Measurements from ENCODE around the gene CA12.
"Not testable (repeated sequence)": the region's sequence is repeated elsewhere in the genome, so short reads cannot be mapped to it uniquely, and the experiment has no call there.

Gene CA12

DNA sequence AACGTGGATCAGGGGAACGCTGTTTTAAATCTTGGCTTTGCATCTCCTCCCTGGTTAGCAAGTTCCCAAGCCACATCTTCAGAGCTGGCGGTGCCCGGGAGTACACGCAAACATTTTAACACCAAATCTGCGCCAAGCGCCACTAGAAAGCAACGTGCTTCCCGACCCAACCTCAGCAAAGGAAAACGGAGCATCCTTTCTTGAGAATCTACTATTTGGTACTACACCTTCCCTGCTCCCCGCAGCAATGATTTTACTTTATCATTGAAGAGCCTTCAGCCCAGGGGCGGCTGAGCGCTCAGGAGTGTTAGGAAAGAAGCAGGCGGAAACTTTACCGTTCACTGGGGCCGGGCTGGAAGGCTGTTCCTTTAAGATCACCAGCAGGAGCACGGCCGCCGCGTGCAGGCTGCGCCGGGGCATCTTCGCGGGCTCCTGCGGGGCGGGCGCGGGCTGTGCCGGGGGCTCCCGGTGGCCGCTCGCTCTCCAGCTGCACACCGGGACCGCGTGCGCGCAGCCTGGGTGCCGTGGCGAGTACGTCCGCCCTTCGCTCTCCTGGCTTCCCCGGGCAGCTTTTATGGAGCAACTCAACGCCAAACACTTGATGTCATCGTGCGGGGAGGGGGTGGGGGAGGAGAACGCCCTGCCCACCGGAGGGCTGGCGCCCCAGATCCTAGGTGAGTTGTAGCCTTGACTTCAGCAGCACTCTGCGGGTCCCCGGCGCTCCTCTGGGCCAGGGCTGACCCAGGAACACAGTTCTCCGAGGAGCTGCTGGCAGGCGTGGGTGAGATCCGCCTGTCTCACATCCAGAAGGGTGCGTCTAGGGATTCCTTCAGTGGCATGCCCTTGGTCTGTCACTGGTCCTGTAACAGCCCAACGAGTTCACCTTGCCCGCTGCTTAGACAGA is at the start of gene CA12:
TSS of gene CA12 (minus strand) at position 546 of the 904 bp plus-strand sequence. CDS start at position 420, 126 bp downstream.
- Mint-ChIP-seq H3K9me3 (no peaks in the 10 kb centered on the region), H3K27me3 (peaks cover 80% of the 10 kb centered on the region), H3K36me3 (ENCODE audit: low read depth) (no peaks in the 10 kb centered on the region), H3K27ac (no peak within 1 kb of the TSS), H3K4me1 (peaks cover 27% of the 10 kb centered on the region), H3K4me3 (peak within 1 kb of the TSS; percentile 59)
- DNase-seq (peak; percentile 25), ATAC-seq (peak; percentile 62)

- H3K4me3 Mint-ChIP-seq, result no peak overlapping the region
- H3K4me1 Mint-ChIP-seq, result no peaks in the 10 kb centered on the region
- ATAC-seq (no peak), DNase-seq (no peak)
- no peaks in the 10 kb centered on the region for H3K27me3 Mint-ChIP-seq
- no peak overlapping the region for H3K27ac Mint-ChIP-seq
- H3K36me3 Mint-ChIP-seq (ENCODE audit: low read depth), result no peaks in the 10 kb centered on the region
- no peaks in the 10 kb centered on the region for H3K9me3 Mint-ChIP-seq
These were observed 49.3 kb upstream of the CA12 start for GRCh38 chr15:63430766-63431451.

- Mint-ChIP-seq H3K36me3 (ENCODE audit: low read depth) (no peaks in the 10 kb centered on the region), H3K4me1 (no peaks in the 10 kb centered on the region), H3K4me3 (no peak overlapping the region), H3K27ac (no peak overlapping the region), H3K9me3 (no peaks in the 10 kb centered on the region), H3K27me3 (no peaks in the 10 kb centered on the region)
- no peak for DNase-seq
- ATAC-seq, result no peak
These were observed 44.9 kb upstream of the CA12 start for GRCh38 chr15:63426552-63426951.

- no peak overlapping the region for H3K4me3 Mint-ChIP-seq
- no peaks in the 10 kb centered on the region for H3K4me1 Mint-ChIP-seq
- H3K36me3 Mint-ChIP-seq (ENCODE audit: low read depth), result no peaks in the 10 kb centered on the region
- no peak for DNase-seq
- ATAC-seq, result no peak
- no peaks in the 10 kb centered on the region for H3K27me3 Mint-ChIP-seq
- H3K27ac Mint-ChIP-seq, result no peak overlapping the region
- no peaks in the 10 kb centered on the region for H3K9me3 Mint-ChIP-seq
These were observed 43.9 kb upstream of the CA12 start for GRCh38 chr15:63425426-63425985.

- H3K4me1 Mint-ChIP-seq, result no peaks in the 10 kb centered on the region
- no peak overlapping the region for H3K27ac Mint-ChIP-seq
- H3K4me3 Mint-ChIP-seq, result no peak overlapping the region
- no peak for DNase-seq
- ATAC-seq, result no peak
- no peaks in the 10 kb centered on the region for H3K9me3 Mint-ChIP-seq
- H3K27me3 Mint-ChIP-seq, result no peaks in the 10 kb centered on the region
- H3K36me3 Mint-ChIP-seq (ENCODE audit: low read depth), result no peaks in the 10 kb centered on the region
These were observed 41.4 kb upstream of the CA12 start for GRCh38 chr15:63422891-63423590.

GRCh38 chr15:63421433-63421832 is 39.8 kb upstream of the CA12 start:
- no peaks in the 10 kb centered on the region for H3K4me1 Mint-ChIP-seq
- DNase-seq (no peak), ATAC-seq (no peak)
- H3K4me3 Mint-ChIP-seq, result no peak overlapping the region
- H3K27me3 Mint-ChIP-seq, result no peaks in the 10 kb centered on the region
- H3K9me3 Mint-ChIP-seq, result no peaks in the 10 kb centered on the region
- no peak overlapping the region for H3K27ac Mint-ChIP-seq
- H3K36me3 Mint-ChIP-seq (ENCODE audit: low read depth), result no peaks in the 10 kb centered on the region

GRCh38 chr15:63420333-63420747 is 38.7 kb upstream of the CA12 start:
- H3K9me3 Mint-ChIP-seq, result no peaks in the 10 kb centered on the region
- no peak for DNase-seq
- H3K4me1 Mint-ChIP-seq, result no peaks in the 10 kb centered on the region
- no peak for ATAC-seq
- no peaks in the 10 kb centered on the region for H3K36me3 Mint-ChIP-seq (ENCODE audit: low read depth)
- no peak overlapping the region for H3K27ac Mint-ChIP-seq
- no peak overlapping the region for H3K4me3 Mint-ChIP-seq
- H3K27me3 Mint-ChIP-seq, result no peaks in the 10 kb centered on the region

- no peaks in the 10 kb centered on the region for H3K36me3 Mint-ChIP-seq (ENCODE audit: low read depth)
- DNase-seq, result no peak
- H3K27ac Mint-ChIP-seq, result no peak overlapping the region
- H3K4me3 Mint-ChIP-seq, result no peak overlapping the region
- ATAC-seq, result no peak
- no peaks in the 10 kb centered on the region for H3K27me3 Mint-ChIP-seq
- H3K9me3 Mint-ChIP-seq, result no peaks in the 10 kb centered on the region
- peaks cover 4% of the 10 kb centered on the region for H3K4me1 Mint-ChIP-seq
These were observed 37.2 kb upstream of the CA12 start for GRCh38 chr15:63418811-63419210.

GRCh38 chr15:63417721-63418120 is 36.1 kb upstream of the CA12 start:
- no peaks in the 10 kb centered on the region for H3K9me3 Mint-ChIP-seq
- DNase-seq (no peak), ATAC-seq (no peak)
- H3K4me1 Mint-ChIP-seq, result peaks cover 4% of the 10 kb centered on the region
- no peaks in the 10 kb centered on the region for H3K27me3 Mint-ChIP-seq
- no peak overlapping the region for H3K27ac Mint-ChIP-seq
- no peaks in the 10 kb centered on the region for H3K36me3 Mint-ChIP-seq (ENCODE audit: low read depth)
- H3K4me3 Mint-ChIP-seq, result no peak overlapping the region

GRCh38 chr15:63417274-63417673 is 35.6 kb upstream of the CA12 start:
- not testable (repeated sequence) for H3K4me1 Mint-ChIP-seq; H3K36me3 Mint-ChIP-seq (ENCODE audit: low read depth); H3K9me3 Mint-ChIP-seq; H3K27me3 Mint-ChIP-seq; H3K4me3 Mint-ChIP-seq; DNase-seq; H3K27ac Mint-ChIP-seq; ATAC-seq

GRCh38 chr15:63414474-63415120 is 33.0 kb upstream of the CA12 start:
- Mint-ChIP-seq H3K27me3 (no peaks in the 10 kb centered on the region), H3K36me3 (ENCODE audit: low read depth) (no peaks in the 10 kb centered on the region), H3K9me3 (no peaks in the 10 kb centered on the region), H3K4me1 (peaks cover 4% of the 10 kb centered on the region), H3K4me3 (no peak overlapping the region), H3K27ac (no peak overlapping the region)
- DNase-seq, result no peak
- ATAC-seq, result peak; percentile 24

DNA sequence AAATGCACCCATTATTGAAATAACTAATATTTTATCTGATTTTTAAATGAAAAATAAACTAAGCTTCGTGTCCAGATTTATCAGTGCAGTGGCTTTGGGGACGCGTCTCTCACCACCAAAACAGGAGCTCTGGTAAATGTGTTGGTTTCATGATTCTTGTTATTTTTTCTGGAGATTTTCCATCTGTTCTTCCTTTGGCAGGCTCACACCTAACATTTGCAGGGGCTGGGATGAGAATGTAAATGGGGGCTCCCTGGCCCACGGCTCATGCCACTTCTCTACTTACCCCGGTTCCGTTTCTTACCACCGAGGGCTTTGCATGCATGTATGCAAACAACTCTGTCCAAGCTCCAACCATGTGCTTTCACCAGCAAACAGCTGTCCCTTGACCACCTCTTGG is 30.9 kb upstream of the CA12 start:
- H3K27me3 Mint-ChIP-seq, result no peaks in the 10 kb centered on the region
- DNase-seq, result no peak
- H3K4me1 Mint-ChIP-seq, result peaks cover 4% of the 10 kb centered on the region
- no peaks in the 10 kb centered on the region for H3K9me3 Mint-ChIP-seq
- H3K27ac Mint-ChIP-seq, result no peak overlapping the region
- H3K36me3 Mint-ChIP-seq (ENCODE audit: low read depth), result no peaks in the 10 kb centered on the region
- ATAC-seq, result no peak
- no peak overlapping the region for H3K4me3 Mint-ChIP-seq

- H3K27ac Mint-ChIP-seq, result no peak overlapping the region
- no peak overlapping the region for H3K4me3 Mint-ChIP-seq
- no peaks in the 10 kb centered on the region for H3K9me3 Mint-ChIP-seq
- H3K27me3 Mint-ChIP-seq, result no peaks in the 10 kb centered on the region
- ATAC-seq (no peak), DNase-seq (no peak)
- peaks cover 4% of the 10 kb centered on the region for H3K4me1 Mint-ChIP-seq
- H3K36me3 Mint-ChIP-seq (ENCODE audit: low read depth), result no peaks in the 10 kb centered on the region
These were observed 30.2 kb upstream of the CA12 start for GRCh38 chr15:63411866-63412265.

- no peak for ATAC-seq
- no peak overlapping the region for H3K4me3 Mint-ChIP-seq
These were observed 27.5 kb upstream of the CA12 start for GRCh38 chr15:63409179-63409578.

More at GRCh38 chr15:63409179-63409578, 27.5 kb upstream of the CA12 start:
- H3K4me1 Mint-ChIP-seq, result peaks cover 11% of the 10 kb centered on the region
- H3K36me3 Mint-ChIP-seq (ENCODE audit: low read depth), result no peaks in the 10 kb centered on the region
- no peak for DNase-seq
- no peaks in the 10 kb centered on the region for H3K9me3 Mint-ChIP-seq
- H3K27ac Mint-ChIP-seq, result no peak overlapping the region
- no peaks in the 10 kb centered on the region for H3K27me3 Mint-ChIP-seq

All from activated naive CD8-positive, alpha-beta T cell treated with anti-CD3 and anti-CD28 coated beads, Interleukin-2, amount 50 U/mL, for 24 hours (primary cell).